Activated CD8-positive, alpha-beta T cell treated with anti-CD3 and anti-CD28 coated beads for 36 hours (primary cell): Measurements from ENCODE around the gene TEX55. TPM values are rescaled to one million over a fixed set of nuclear protein-coding genes. Genes with fewer than 3 reads are reported as not detected.
"Not testable (repeated sequence)": the region's sequence is repeated elsewhere in the genome, so short reads cannot be mapped to it uniquely, and the experiment has no call there.

Experiments used
- ATAC-seq: fragments of 200-7000 bp; cut with Tn5 transposase; one replicate; pipeline ENCODE4 v1.10.0; 2021; ENCODE audit warnings: mild to moderate bottlenecking, moderate library complexity
- CTCF ChIA-PET: fragments of 350-600 bp; sonication (Branson Sonifier 250); formaldehyde crosslinking; loops from one replicate; lab custom pipeline; 2021; ENCODE audit warnings: antibody characterized with exemption; lab: Charles Lee
- POLR2A ChIA-PET: fragments of 350-600 bp; sonication (Branson Sonifier 250); formaldehyde crosslinking; loops from one replicate; lab custom pipeline; 2021; ENCODE audit warnings: antibody characterized with exemption; lab: Charles Lee
- DNase-seq: peaks from one replicate; pipeline ENCODE4 v3.0.0-alpha.2; 2020
- H3K27ac Mint-ChIP-seq: one replicate; pipeline ENCODE4 v1.8.0; 2021; ENCODE audit warnings: mild to moderate bottlenecking, mixed read lengths
- H3K27me3 Mint-ChIP-seq: one replicate; pipeline ENCODE4 v1.8.0; 2021; ENCODE audit warnings: mixed read lengths
- H3K36me3 Mint-ChIP-seq: one replicate; pipeline ENCODE4 v1.8.0; 2021; ENCODE audit warnings: low read depth, mixed read lengths
- H3K4me1 Mint-ChIP-seq: one replicate; pipeline ENCODE4 v1.8.0; 2021; ENCODE audit warnings: low read depth, mixed read lengths
- H3K4me3 Mint-ChIP-seq: one replicate; pipeline ENCODE4 v1.8.0; 2021; ENCODE audit warnings: mild to moderate bottlenecking, moderate library complexity, mixed read lengths
- H3K9me3 Mint-ChIP-seq: one replicate; pipeline ENCODE4 v1.8.0; 2021; ENCODE audit warnings: mixed read lengths
- CTCF ChIP-seq: fragments of 200-600 bp; IDR thresholded peaks from one replicate; pipeline ENCODE4 v1.8.0; 2022; ENCODE audit warnings: antibody characterized with exemption, mild to moderate bottlenecking
- intact Hi-C: fragments of 100-400 bp; cut with micrococcal nuclease; formaldehyde crosslinking; loops from one replicate; pipeline ENCODE4 v1.10.0; 2022
- total RNA-seq, 2 experiments: library from RNA; stranded (reverse); gene quantifications; one replicate each; pipeline ENCODE4 v1.2.3, GENCODE V29; 2021

Gene TEX55
- total RNA-seq, 2 experiments from 2014 or later, result not detected

GRCh38 chr3:119156868-119157267 is 10.9 kb downstream of the TEX55 start:
- intact Hi-C loops, result no loop called here
- ATAC-seq (no peak), DNase-seq (no peak)
- Mint-ChIP-seq H3K4me1 (no peaks in the 10 kb centered on the region), H3K27ac (no peak overlapping the region), H3K27me3 (peaks cover 19% of the 10 kb centered on the region), H3K4me3 (no peak overlapping the region), H3K9me3 (peaks cover 16% of the 10 kb centered on the region), H3K36me3 (peaks cover 1% of the 10 kb centered on the region)
- ChIA-PET CTCF (interaction anchor here (1.2 to 2.2 kb wide), 3 partner anchors 11 to 84 kb away, joined by 3 to 7 read pairs (median 4); partner anchors contain the start of gene TEX55), POLR2A (no interaction called here)
- TF ChIP-seq CTCF, result no peak

- intact Hi-C loops, result no loop called here
- Mint-ChIP-seq H3K27ac (no peak overlapping the region), H3K4me1 (no peaks in the 10 kb centered on the region), H3K9me3 (peaks cover 16% of the 10 kb centered on the region), H3K4me3 (no peak overlapping the region), H3K36me3 (peaks cover 1% of the 10 kb centered on the region), H3K27me3 (peaks cover 21% of the 10 kb centered on the region)
- TF ChIP-seq CTCF, result no peak
- CTCF ChIA-PET, result interaction anchor here (1.5 kb wide), 1 partner anchor 83 kb away, joined by 4 read pairs; no protein-coding TSS in a partner anchor
- POLR2A ChIA-PET, result no interaction called here
- DNase-seq, result no peak
- ATAC-seq, result no peak
Observed at GRCh38 chr3:119157971-119158370, 12.0 kb downstream of the TEX55 start.

GRCh38 chr3:119160361-119160760 is 14.4 kb downstream of the TEX55 start:
- intact Hi-C loops, result no loop called here
- Mint-ChIP-seq H3K4me1 (no peaks in the 10 kb centered on the region), H3K36me3 (no peaks in the 10 kb centered on the region), H3K27me3 (peaks cover 16% of the 10 kb centered on the region), H3K27ac (no peak overlapping the region), H3K4me3 (no peak overlapping the region), H3K9me3 (no peaks in the 10 kb centered on the region)
- ChIA-PET POLR2A (interaction anchor here (0.7 to 1.0 kb wide), 2 partner anchors 29 to 30 kb away, joined by 3 to 5 read pairs; no protein-coding TSS in a partner anchor), CTCF (no interaction called here)
- ATAC-seq, result no peak
- TF ChIP-seq CTCF, result no peak
- DNase-seq, result no peak

- DNase-seq (no peak), ATAC-seq (no peak)
- Mint-ChIP-seq H3K27ac (no peak overlapping the region), H3K4me1 (no peaks in the 10 kb centered on the region), H3K9me3 (no peaks in the 10 kb centered on the region), H3K27me3 (peaks cover 14% of the 10 kb centered on the region), H3K4me3 (no peak overlapping the region), H3K36me3 (no peaks in the 10 kb centered on the region)
- intact Hi-C loops, result no loop called here
- POLR2A ChIA-PET, result interaction anchor here (0.7 to 1.0 kb wide), 2 partner anchors 28 to 29 kb away, joined by 3 to 5 read pairs; no protein-coding TSS in a partner anchor
- CTCF ChIA-PET, result no interaction called here
- no peak for TF ChIP-seq CTCF
Observed at GRCh38 chr3:119160815-119161214, 14.8 kb downstream of the TEX55 start.

- POLR2A ChIA-PET, result no interaction called here
- TF ChIP-seq CTCF, result no peak
- H3K27ac Mint-ChIP-seq, result no peak overlapping the region
- no peaks in the 10 kb centered on the region for H3K36me3 Mint-ChIP-seq
- no peaks in the 10 kb centered on the region for H3K9me3 Mint-ChIP-seq
- H3K27me3 Mint-ChIP-seq, result peaks cover 14% of the 10 kb centered on the region
- ATAC-seq (no peak), DNase-seq (no peak)
- intact Hi-C loops, result no loop called here
- H3K4me1 Mint-ChIP-seq, result no peaks in the 10 kb centered on the region
- CTCF ChIA-PET, result no interaction called here
- no peak overlapping the region for H3K4me3 Mint-ChIP-seq
Observed at GRCh38 chr3:119161240-119161639, 15.3 kb downstream of the TEX55 start.

GRCh38 chr3:119164745-119165144 is 18.8 kb downstream of the TEX55 start:
- CTCF ChIA-PET, H3K36me3 Mint-ChIP-seq, POLR2A ChIA-PET, DNase-seq, H3K4me3 Mint-ChIP-seq, H3K27ac Mint-ChIP-seq, H3K4me1 Mint-ChIP-seq, intact Hi-C loops, ATAC-seq, H3K9me3 Mint-ChIP-seq: not testable (repeated sequence)
- H3K27me3 Mint-ChIP-seq, result peaks cover 12% of the 10 kb centered on the region
